CD4-positive, CD25-positive, alpha-beta regulatory T cell (primary cell): ENCODE data around the gene NGFR. TPM values are rescaled to one million over a fixed set of nuclear protein-coding genes. Genes with fewer than 3 reads are reported as not detected.
A peak's percentile ranks its signal among the peaks of the same experiment; 100 is the strongest.

Experiments used
- ATAC-seq, 2 donors: fragments of 150-1000 bp; cut with Tn5 transposase; one replicate each; pipeline ENCODE4 v1.10.0; 2021; ENCODE audit warnings: low read depth in 2 of 2, moderate number of reproducible peaks in 2 of 2, moderate library complexity in 1 of 2
- DNase-seq, 3 donors: peaks; one replicate each; pipeline versions ENCODE4 v3.0.0 to v3.0.0-alpha.2; 2012 to 2022; ENCODE audit warnings: mixed read lengths in 1 of 3
- H3K27ac ChIP-seq: one replicate; pipeline ENCODE4 v1.7.0; 2013; ENCODE audit warnings: mild to moderate bottlenecking, low read length; ENCODE audit not compliant: insufficient read depth, poor library complexity, severe bottlenecking
- H3K27me3 ChIP-seq: one replicate; pipeline ENCODE4 v1.7.0; 2013; ENCODE audit warnings: low read length; ENCODE audit not compliant: control insufficient read depth, insufficient read depth
- H3K36me3 ChIP-seq: one replicate; pipeline ENCODE4 v1.7.0; 2013; ENCODE audit warnings: mild to moderate bottlenecking, low read length, moderate library complexity; ENCODE audit not compliant: control insufficient read depth, insufficient read depth
- H3K4me1 ChIP-seq: 2 replicates; pipeline ENCODE4 v1.7.0; 2013; ENCODE audit warnings: mild to moderate bottlenecking, low read length; ENCODE audit not compliant: insufficient read depth, control insufficient read depth, poor library complexity, severe bottlenecking
- H3K4me3 ChIP-seq: one replicate; pipeline ENCODE4 v1.7.0; 2013; ENCODE audit warnings: low read depth, mild to moderate bottlenecking, low read length, moderate library complexity
- H3K9me3 ChIP-seq, 2 experiments: 1 replicate in 1 of 2; 2 replicates in 1 of 2; pipeline ENCODE4 v1.7.0; 2013; ENCODE audit warnings: low read length in 2 of 2, mild to moderate bottlenecking in 1 of 2, moderate library complexity in 1 of 2; ENCODE audit not compliant: control insufficient read depth in 2 of 2
- H3K27ac Mint-ChIP-seq, 3 donors: one replicate each; pipeline ENCODE4 v1.8.0; 2020 to 2022; ENCODE audit warnings: mild to moderate bottlenecking in 3 of 3, mixed read lengths in 3 of 3, moderate library complexity in 2 of 3
- H3K27me3 Mint-ChIP-seq: one replicate; pipeline ENCODE4 v1.8.0; 2022; ENCODE audit warnings: mild to moderate bottlenecking, mixed read lengths
- H3K36me3 Mint-ChIP-seq: one replicate; pipeline ENCODE4 v1.8.0; 2020; ENCODE audit warnings: mixed read lengths
- H3K4me1 Mint-ChIP-seq, 4 donors: one replicate each; pipeline ENCODE4 v1.8.0; 2020 to 2022; ENCODE audit warnings: mixed read lengths in 4 of 4, mild to moderate bottlenecking in 1 of 4
- H3K4me3 Mint-ChIP-seq, 4 donors: one replicate each; pipeline ENCODE4 v1.8.0; 2020 to 2022; ENCODE audit warnings: mild to moderate bottlenecking in 4 of 4, mixed read lengths in 4 of 4, moderate library complexity in 3 of 4
- H3K9me3 Mint-ChIP-seq, 7 donors: one replicate each; pipeline ENCODE4 v1.8.0; 2020 to 2022; ENCODE audit warnings: mixed read lengths in 7 of 7, mild to moderate bottlenecking in 3 of 7, moderate library complexity in 2 of 7
- polyA plus RNA-seq, 4 donors: library from polyadenylated mRNA; unstranded; fragments of 300-500 nt; fragmentation: Illumina TruSeq; gene quantifications; one replicate each; pipeline ENCODE4 v1.2.3, GENCODE V29; 2021
- total RNA-seq: library from RNA; stranded (reverse); gene quantifications from one replicate; pipeline ENCODE4 v1.2.3, GENCODE V29; 2022

NGFR gene
- total and polyA plus RNA-seq, 5 donors from 2014 or later = 0.32 TPM; not detected in 4

- peaks cover 29% of the 10 kb centered on the region for H3K27me3 Mint-ChIP-seq
- Histone ChIP-seq H3K9me3 (no peaks in the 10 kb centered on the region), H3K4me1 (no peaks in the 10 kb centered on the region), H3K27ac (no peak overlapping the region), H3K36me3 (no peaks in the 10 kb centered on the region), H3K27me3 (no peaks in the 10 kb centered on the region), H3K4me3 (no peak overlapping the region)
- ATAC-seq (no peak), DNase-seq (no peak)
- H3K27ac Mint-ChIP-seq = no peak overlapping the region
- peaks cover 0 to 2% (median 0%) of the 10 kb centered on the region in 7 donors for H3K9me3 Mint-ChIP-seq
- H3K4me3 Mint-ChIP-seq = no peak overlapping the region
- H3K4me1 Mint-ChIP-seq = no peaks in the 10 kb centered on the region
- H3K36me3 Mint-ChIP-seq = no peaks in the 10 kb centered on the region
Observed at GRCh38 chr17:49513641-49514040, 18.5 kb downstream of the NGFR start.

GRCh38 chr17:49514071-49514721, 19.1 kb downstream of the NGFR start:
- ATAC-seq (no peak), DNase-seq (no peak)
- Histone ChIP-seq H3K27me3 (no peaks in the 10 kb centered on the region), H3K36me3 (no peaks in the 10 kb centered on the region), H3K4me3 (no peak overlapping the region), H3K9me3 (no peaks in the 10 kb centered on the region), H3K27ac (no peak overlapping the region), H3K4me1 (no peaks in the 10 kb centered on the region)
- Mint-ChIP-seq H3K4me1 (no peaks in the 10 kb centered on the region), H3K4me3 (no peak overlapping the region), H3K27me3 (peaks cover 25% of the 10 kb centered on the region), H3K36me3 (no peaks in the 10 kb centered on the region), H3K27ac (no peak overlapping the region), H3K9me3 (peaks cover 0 to 2% (median 0%) of the 10 kb centered on the region in 7 donors)

- no peaks in the 10 kb centered on the region for H3K9me3 ChIP-seq
- peaks cover 0 to 2% (median 0%) of the 10 kb centered on the region in 7 donors for H3K9me3 Mint-ChIP-seq
- no peaks in the 10 kb centered on the region for H3K4me1 ChIP-seq
- no peak overlapping the region for H3K4me3 Mint-ChIP-seq
- H3K36me3 Mint-ChIP-seq = no peaks in the 10 kb centered on the region
- no peak for ATAC-seq
- no peaks in the 10 kb centered on the region for H3K4me1 Mint-ChIP-seq
- H3K27me3 ChIP-seq = no peaks in the 10 kb centered on the region
- no peak overlapping the region for H3K4me3 ChIP-seq
- H3K27ac Mint-ChIP-seq = peak overlapping the region in 1 of 3 donors; percentile 7
- no peaks in the 10 kb centered on the region for H3K36me3 ChIP-seq
- peaks cover 25% of the 10 kb centered on the region for H3K27me3 Mint-ChIP-seq
- no peak for DNase-seq
- no peak overlapping the region for H3K27ac ChIP-seq
Observed at GRCh38 chr17:49515196-49515770, 20.2 kb downstream of the NGFR start.

- H3K4me3 ChIP-seq = no peak overlapping the region
- no peaks in the 10 kb centered on the region for H3K27me3 ChIP-seq
- H3K9me3 Mint-ChIP-seq = peaks cover 0 to 2% (median 0%) of the 10 kb centered on the region in 7 donors
- H3K27me3 Mint-ChIP-seq = peaks cover 18% of the 10 kb centered on the region
- no peak for DNase-seq
- peak overlapping the region in 1 of 3 donors; percentile 7 for H3K27ac Mint-ChIP-seq
- H3K36me3 Mint-ChIP-seq = no peaks in the 10 kb centered on the region
- no peaks in the 10 kb centered on the region for H3K36me3 ChIP-seq
- H3K9me3 ChIP-seq = no peaks in the 10 kb centered on the region
- no peak overlapping the region for H3K27ac ChIP-seq
- H3K4me1 Mint-ChIP-seq = no peaks in the 10 kb centered on the region
- no peaks in the 10 kb centered on the region for H3K4me1 ChIP-seq
- ATAC-seq = no peak
- no peak overlapping the region for H3K4me3 Mint-ChIP-seq
Observed at GRCh38 chr17:49516180-49516579, 21.1 kb downstream of the NGFR start.

GRCh38 chr17:49518346-49519078, 23.4 kb downstream of the NGFR start:
- H3K36me3 Mint-ChIP-seq = no peaks in the 10 kb centered on the region
- H3K27ac Mint-ChIP-seq = peak overlapping the region in 1 of 3 donors; percentile 21
- Histone ChIP-seq H3K4me1 (no peaks in the 10 kb centered on the region), H3K36me3 (no peaks in the 10 kb centered on the region), H3K27ac (no peak overlapping the region), H3K4me3 (no peak overlapping the region), H3K27me3 (no peaks in the 10 kb centered on the region), H3K9me3 (no peaks in the 10 kb centered on the region)
- H3K27me3 Mint-ChIP-seq = peaks cover 12% of the 10 kb centered on the region
- peaks cover 0 to 5% (median under 1%) of the 10 kb centered on the region in 4 donors for H3K4me1 Mint-ChIP-seq
- H3K9me3 Mint-ChIP-seq = peaks cover 0 to 2% (median 0%) of the 10 kb centered on the region in 7 donors
- H3K4me3 Mint-ChIP-seq = no peak overlapping the region
- DNase-seq (no peak), ATAC-seq (no peak)

- no peak for DNase-seq
- H3K27me3 Mint-ChIP-seq = peaks cover 5% of the 10 kb centered on the region
- H3K27me3 ChIP-seq = no peaks in the 10 kb centered on the region
Observed at GRCh38 chr17:49519781-49520180, 24.7 kb downstream of the NGFR start.

GRCh38 chr17:49520386-49521087, 25.4 kb downstream of the NGFR start:
- Mint-ChIP-seq H3K27ac (peak overlapping the region in 1 of 3 donors; percentile 59), H3K9me3 (peaks cover 0 to 2% (median 0%) of the 10 kb centered on the region in 7 donors), H3K4me3 (no peak overlapping the region), H3K36me3 (no peaks in the 10 kb centered on the region), H3K27me3 (peaks cover 5% of the 10 kb centered on the region), H3K4me1 (peaks cover 0 to 9% (median under 1%) of the 10 kb centered on the region in 4 donors)
- Histone ChIP-seq H3K36me3 (no peaks in the 10 kb centered on the region), H3K27me3 (no peaks in the 10 kb centered on the region), H3K4me3 (no peak overlapping the region), H3K27ac (no peak overlapping the region), H3K4me1 (peaks cover 3% of the 10 kb centered on the region), H3K9me3 (no peaks in the 10 kb centered on the region)
- ATAC-seq = no peak
- DNase-seq = no peak

More at GRCh38 chr17:49519781-49520180, 24.7 kb downstream of the NGFR start:
- H3K27ac Mint-ChIP-seq = no peak overlapping the region
- no peaks in the 10 kb centered on the region for H3K36me3 Mint-ChIP-seq
- no peaks in the 10 kb centered on the region for H3K9me3 ChIP-seq
- H3K4me3 Mint-ChIP-seq = no peak overlapping the region
- H3K4me1 ChIP-seq = peaks cover 3% of the 10 kb centered on the region
- H3K4me3 ChIP-seq = no peak overlapping the region
- H3K4me1 Mint-ChIP-seq = peaks cover 0 to 7% (median under 1%) of the 10 kb centered on the region in 4 donors
- H3K36me3 ChIP-seq = no peaks in the 10 kb centered on the region
- H3K9me3 Mint-ChIP-seq = peaks cover 0 to 2% (median 0%) of the 10 kb centered on the region in 7 donors
- no peak overlapping the region for H3K27ac ChIP-seq
- no peak for ATAC-seq
